H1 (cell line): ENCODE data around the gene FBXL15. TPM values are rescaled to one million over a fixed set of nuclear protein-coding genes. Genes with fewer than 3 reads are reported as not detected.

Experiments used
- BCL11A ChIP-seq, 2 experiments: IDR thresholded peaks; one replicate each; pipeline ENCODE4 v1.6.1; 2011; ENCODE audit warnings: low read depth in 2 of 2, low read length in 2 of 2, mild to moderate bottlenecking in 2 of 2
- EZH2 ChIP-seq: fragments of 200-600 bp; sonication (generic); IDR thresholded peaks from 2 replicates; pipeline ENCODE4 v1.7.1; 2012; ENCODE audit warnings: low read depth, mild to moderate bottlenecking, moderate library complexity, low read length, inconsistent platforms; ENCODE audit not compliant: severe bottlenecking
- HDAC2 ChIP-seq, 2 experiments: fragments of 300-600 bp in 1 of 2; sonication (generic) in 1 of 2; IDR thresholded peaks; 2 replicates each; pipeline ENCODE4 v1.6.1; 2011 to 2012; ENCODE audit warnings: low read depth in 2 of 2, low read length in 2 of 2, mild to moderate bottlenecking in 2 of 2, moderate library complexity in 2 of 2, borderline replicate concordance in 1 of 2, inconsistent platforms in 1 of 2
- HDAC6 ChIP-seq: IDR thresholded peaks from one replicate; pipeline ENCODE4 v1.7.1; 2012; ENCODE audit warnings: low read depth, mild to moderate bottlenecking, inconsistent platforms, low read length, moderate library complexity
- RBBP5 ChIP-seq: IDR thresholded peaks from 2 replicates; pipeline ENCODE4 v1.7.1; 2012; ENCODE audit warnings: low read depth, mild to moderate bottlenecking, inconsistent platforms, low read length, moderate library complexity, borderline replicate concordance
- RXRA ChIP-seq: IDR thresholded peaks from 2 replicates; pipeline ENCODE4 v1.6.1; 2011; ENCODE audit warnings: low read depth, mild to moderate bottlenecking, low read length, moderate library complexity; ENCODE audit not compliant: insufficient read depth
- SIN3A ChIP-seq, 2 experiments: IDR thresholded peaks in 1 of 2; conservative IDR thresholded peaks in 1 of 2; 2 replicates each; pipeline ENCODE4 v1.6.1; 2011 to 2012; ENCODE audit warnings: low read length in 2 of 2, improper control_type of control experiment in 1 of 2, low read depth in 1 of 2, mild to moderate bottlenecking in 1 of 2
- TBP ChIP-seq: IDR thresholded peaks from 2 replicates; pipeline ENCODE4 v1.6.1; 2011; ENCODE audit warnings: low read depth, low read length, improper control_type of control experiment
- YY1 ChIP-seq: IDR thresholded peaks from 2 replicates; pipeline ENCODE4 v1.6.1; 2011; ENCODE audit warnings: low read depth, mild to moderate bottlenecking, low read length
- polyA plus RNA-seq, 7 experiments: library from polyadenylated mRNA; depleted of rRNA in 3 of 7; stranded (reverse) in 5 of 7; unstranded in 2 of 7; fragments of >200 nt in 5 of 7; fragments of 200-250 nt in 2 of 7; gene quantifications; 1 replicate in 5 of 7; 2 replicates in 1 of 7; 4 replicates in 1 of 7; pipeline versions ENCODE4 v1.2.1 to v1.2.3, GENCODE V29; 2011 to 2013; ENCODE audit warnings: missing spikeins in 2 of 7, mixed read lengths in 2 of 7
- total RNA-seq: library from RNA; stranded (reverse); fragmentation: NEBNext Ultra II Directional; extraction: Animal tissue kit (Norgen Biotek cat#: 25700); gene quantifications from 2 replicates; pipeline ENCODE4 v1.2.1, GENCODE V29; 2021

FBXL15 gene
- total and polyA plus RNA-seq, 2 of the 8 experiments (the other 6 are each of a cell fraction or from before 2014, with no cell fraction given), result 11.3 to 22.6 TPM

GRCh38 chr10:102394079-102394800, 26.4 kb upstream of the FBXL15 start (continued):
- TF ChIP-seq SIN3A (conservative IDR thresholded peaks at IDR 0.05 in 1 of 2, IDR thresholded peaks at IDR 0.05 in 1 of 2; ENCODE audit: low read depth in 1 of 2, low read length in 2 of 2), result peak; percentile 30 to 85; a peak in 2 of 4 replicates
- peak; percentile 81 to 93; a peak in 3 of 4 replicates for TF ChIP-seq HDAC2 (IDR thresholded peaks at IDR 0.05; ENCODE audit: borderline replicate concordance in 1 of 2, low read depth in 2 of 2, low read length in 2 of 2)
- no peak for TF ChIP-seq RXRA
- peak; percentile 68 for TF ChIP-seq YY1
- TF ChIP-seq RBBP5, result peak; percentile 9; the same call in 1 of the 2 replicates
- TF ChIP-seq BCL11A (IDR thresholded peaks at IDR 0.05; ENCODE audit: low read depth in 2 of 2, low read length in 2 of 2), result no peak
- TF ChIP-seq EZH2, result no peak
- no peak for TF ChIP-seq TBP
- no peak for TF ChIP-seq HDAC6
- TF ChIP-seq, all 59 proteins: peak for 21
